ENCODE data around the gene NAV2.

NAV2 gene

GRCh38 chr11:19714387-19715363, 2.0 kb downstream of the NAV2 start:
- H3K4me3 ChIP-seq (ENCODE audit: low read depth, low read length), result peak overlapping the region; percentile 31

GRCh38 chr11:19715373-19715772, 2.7 kb downstream of the NAV2 start:
- no peak overlapping the region for H3K4me3 ChIP-seq (ENCODE audit: low read depth, low read length)

GRCh38 chr11:19718051-19718450, 5.4 kb downstream of the NAV2 start:
- no peak overlapping the region for H3K4me3 ChIP-seq (ENCODE audit: low read depth, low read length)

GRCh38 chr11:19718951-19719350, 6.3 kb downstream of the NAV2 start:
- no peak overlapping the region for H3K4me3 ChIP-seq (ENCODE audit: low read depth, low read length)

- no peak overlapping the region for H3K4me3 ChIP-seq (ENCODE audit: low read depth, low read length)
These were observed 7.3 kb downstream of the NAV2 start for GRCh38 chr11:19719960-19720359.

- no peak overlapping the region for H3K4me3 ChIP-seq (ENCODE audit: low read depth, low read length)
These were observed 8.5 kb downstream of the NAV2 start for GRCh38 chr11:19721176-19721575.

GRCh38 chr11:19722702-19723101, 10.1 kb downstream of the NAV2 start:
- no peak overlapping the region for H3K4me3 ChIP-seq (ENCODE audit: low read depth, low read length)

- H3K4me3 ChIP-seq (ENCODE audit: low read depth, low read length), result no peak overlapping the region
These were observed 11.1 kb downstream of the NAV2 start for GRCh38 chr11:19723572-19724342.

GRCh38 chr11:19724765-19725164, 12.1 kb downstream of the NAV2 start:
- no peak overlapping the region for H3K4me3 ChIP-seq (ENCODE audit: low read depth, low read length)

- H3K4me3 ChIP-seq (ENCODE audit: low read depth, low read length), result no peak overlapping the region
These were observed 12.9 kb downstream of the NAV2 start for GRCh38 chr11:19725379-19726079.

- H3K4me3 ChIP-seq (ENCODE audit: low read depth, low read length), result no peak overlapping the region
These were observed 14.6 kb downstream of the NAV2 start for GRCh38 chr11:19727246-19727645.

GRCh38 chr11:19728436-19728835, 15.8 kb downstream of the NAV2 start:
- H3K4me3 ChIP-seq (ENCODE audit: low read depth, low read length), result no peak overlapping the region

- no peak overlapping the region for H3K4me3 ChIP-seq (ENCODE audit: low read depth, low read length)
These were observed 16.5 kb downstream of the NAV2 start for GRCh38 chr11:19729141-19729540.

GRCh38 chr11:19730373-19730772, 17.7 kb downstream of the NAV2 start:
- H3K4me3 ChIP-seq (ENCODE audit: low read depth, low read length), result no peak overlapping the region

GRCh38 chr11:19734171-19734570, 21.5 kb downstream of the NAV2 start:
- H3K4me3 ChIP-seq (ENCODE audit: low read depth, low read length), result no peak overlapping the region

GRCh38 chr11:19735157-19735908, 22.7 kb downstream of the NAV2 start:
- H3K4me3 ChIP-seq (ENCODE audit: low read depth, low read length), result no peak overlapping the region

GRCh38 chr11:19735909-19736498, 23.4 kb downstream of the NAV2 start:
- H3K4me3 ChIP-seq (ENCODE audit: low read depth, low read length), result no peak overlapping the region

- no peak overlapping the region for H3K4me3 ChIP-seq (ENCODE audit: low read depth, low read length)
These were observed 24.2 kb downstream of the NAV2 start for GRCh38 chr11:19736831-19737230.

- no peak overlapping the region for H3K4me3 ChIP-seq (ENCODE audit: low read depth, low read length)
These were observed 24.9 kb downstream of the NAV2 start for GRCh38 chr11:19737575-19737974.

GRCh38 chr11:19738124-19738523, 25.5 kb downstream of the NAV2 start:
- H3K4me3 ChIP-seq (ENCODE audit: low read depth, low read length), result no peak overlapping the region

All from iPS-11a (cell line).